Measurements from ENCODE around the gene BIRC5.
"Not testable (repeated sequence)": the region's sequence is repeated elsewhere in the genome, so short reads cannot be mapped to it uniquely, and the experiment has no call there.

BIRC5 gene

DNA sequence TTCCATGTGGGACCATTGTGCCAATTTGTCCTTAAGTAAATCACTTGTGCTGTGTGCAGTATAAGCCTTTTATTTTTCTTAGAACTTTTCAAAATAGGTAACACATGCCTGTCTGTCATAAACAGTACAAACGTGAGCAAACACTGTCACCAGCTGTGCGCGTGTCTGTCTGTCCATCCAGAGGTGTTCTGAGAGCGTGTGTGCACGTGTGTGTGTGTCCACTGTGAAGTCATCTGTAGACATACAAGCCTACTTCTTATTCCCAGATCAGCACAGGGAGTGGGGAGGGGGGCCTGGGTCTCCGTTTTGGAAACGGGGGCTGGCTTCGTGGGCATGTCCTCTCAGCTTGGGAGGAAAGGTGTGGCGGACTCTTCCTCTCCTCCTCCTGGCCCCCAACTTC lies 26.8 kb downstream of the BIRC5 start:
- no peak for DNase-seq

DNA sequence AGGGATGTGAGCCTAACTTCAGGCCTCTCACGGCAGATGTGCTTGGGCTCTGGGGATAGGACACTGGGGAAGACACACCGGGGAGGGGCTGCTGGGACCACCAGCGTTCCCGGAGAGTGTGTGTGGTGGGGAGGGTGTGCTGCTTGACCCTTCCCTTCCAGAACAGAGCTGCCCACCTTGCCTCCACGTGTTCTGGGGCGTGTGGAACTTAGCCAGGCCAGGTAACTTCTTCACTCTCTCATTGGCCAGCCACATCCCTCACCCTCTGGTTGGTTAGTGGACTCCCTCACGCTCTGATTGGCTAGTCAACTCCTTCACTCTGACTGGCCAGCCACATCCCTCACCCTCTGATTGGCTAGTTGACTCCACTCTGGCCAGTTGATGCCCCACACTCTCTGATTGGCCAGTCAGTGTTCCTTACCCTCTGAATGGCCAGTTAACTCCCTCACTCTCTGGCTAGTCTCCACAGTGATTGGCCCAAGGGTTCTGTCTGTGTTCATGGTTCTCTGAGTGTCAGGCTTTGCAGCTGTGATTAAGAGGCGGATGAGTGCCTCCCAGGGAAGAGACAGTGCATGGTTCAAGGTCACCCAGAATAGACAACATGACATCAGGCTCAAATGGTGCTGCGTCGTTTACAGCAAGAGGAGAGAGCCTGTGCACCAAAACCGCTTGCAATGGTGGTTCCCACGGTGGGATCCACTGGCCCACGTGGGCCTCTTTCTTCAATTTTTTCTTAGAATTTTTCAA lies 27.4 kb downstream of the BIRC5 start:
- peak; percentile 54 for DNase-seq

DNA sequence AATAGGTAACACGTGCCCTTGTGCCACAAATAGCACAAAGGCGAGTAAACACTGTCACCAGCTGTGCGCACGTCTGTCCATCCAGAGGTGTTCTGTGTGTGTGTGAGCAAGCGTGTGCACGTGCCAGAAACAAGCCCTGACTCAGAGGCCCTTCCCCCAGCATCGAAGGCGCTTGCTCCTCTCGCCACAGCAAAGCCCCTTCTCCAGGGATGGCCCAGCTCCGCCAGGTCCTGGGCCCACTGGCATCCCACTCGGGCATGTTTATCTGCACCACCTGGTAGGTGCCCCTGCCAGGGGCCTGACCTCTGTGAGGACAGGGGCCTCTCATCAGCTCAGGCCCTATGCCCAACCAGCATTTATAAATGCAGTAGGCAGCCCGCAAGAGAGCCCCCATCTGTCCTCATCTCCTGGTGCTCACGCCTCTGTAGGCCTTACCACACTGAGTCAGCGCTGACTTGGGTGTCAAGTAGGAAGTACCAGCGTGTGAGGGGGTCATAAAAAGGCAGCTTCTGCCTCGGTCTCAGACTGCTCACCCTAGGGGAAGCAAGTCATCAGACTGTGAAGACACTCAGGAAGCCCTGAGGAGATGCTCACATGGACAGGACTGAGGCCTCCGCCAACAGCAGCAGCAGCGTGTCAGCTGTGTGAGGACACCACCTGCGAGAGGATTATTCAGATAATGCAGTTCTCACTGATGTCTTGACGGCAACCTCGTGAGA lies 28.1 kb downstream of the BIRC5 start:
- no peak for DNase-seq

DNA sequence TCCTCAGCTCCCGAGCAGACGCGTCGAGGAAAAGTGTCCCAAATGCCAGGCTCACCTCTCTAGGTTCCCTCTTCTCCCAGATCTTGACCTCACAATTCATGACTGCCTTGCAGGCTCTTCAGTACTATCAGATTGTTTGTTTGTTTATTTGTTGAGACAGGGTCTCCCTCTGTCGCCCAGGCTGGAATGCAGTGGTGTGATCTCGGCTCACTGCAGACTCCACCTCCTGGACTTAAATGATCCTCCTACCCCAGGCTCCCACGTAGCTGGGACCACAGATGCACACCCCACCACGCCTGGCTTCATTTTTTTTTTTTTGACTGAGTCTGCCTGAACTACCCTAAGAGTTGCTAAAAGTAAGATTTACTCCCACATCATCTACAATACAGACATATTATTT lies 33.3 kb downstream of the BIRC5 start:
- no peak for DNase-seq

DNA sequence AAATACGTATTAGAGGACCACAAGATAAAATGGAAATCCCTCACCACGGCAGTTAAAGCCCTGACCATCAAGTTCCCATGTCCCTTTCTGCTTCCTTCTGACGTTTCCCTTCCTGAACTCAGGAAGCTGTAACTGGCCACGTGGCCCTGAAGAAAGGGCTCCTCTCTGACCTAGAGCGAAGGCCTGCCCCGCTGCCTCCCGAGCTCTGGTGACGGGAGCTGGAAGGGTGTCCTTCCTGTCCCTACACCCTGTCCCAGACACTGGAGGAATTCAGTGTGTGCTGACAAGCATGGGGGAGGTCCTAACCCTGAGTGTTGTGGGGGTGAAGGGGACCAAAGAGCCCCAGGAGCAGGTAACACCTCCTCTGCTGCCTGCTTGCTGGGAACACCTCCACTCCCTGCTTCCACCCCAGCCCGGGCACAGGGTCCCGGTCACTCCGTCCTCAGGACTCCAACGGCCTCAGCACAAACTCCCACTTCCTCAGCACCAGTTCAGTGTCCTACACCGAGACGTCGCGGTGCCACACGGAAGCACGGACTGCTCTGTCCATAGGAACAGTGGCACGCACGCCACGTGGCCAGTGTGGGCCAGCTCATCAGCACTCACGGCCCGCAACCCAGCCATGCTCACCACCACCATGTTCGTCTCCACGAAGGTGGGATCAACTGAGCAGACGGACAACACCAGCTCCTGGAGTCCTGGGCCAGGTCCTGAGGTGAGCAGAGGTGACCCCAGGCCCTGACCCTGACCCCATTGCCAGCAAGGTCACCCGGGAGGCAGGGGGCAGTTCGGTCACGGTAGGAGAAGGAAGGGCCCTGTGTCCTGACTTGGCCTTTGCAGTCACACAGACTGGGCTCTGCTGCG lies 34.2 kb downstream of the BIRC5 start:
- no peak for DNase-seq

- DNase-seq, result no peak
Observed at GRCh38 chr17:78249074-78249817, 35.2 kb downstream of the BIRC5 start.

DNA sequence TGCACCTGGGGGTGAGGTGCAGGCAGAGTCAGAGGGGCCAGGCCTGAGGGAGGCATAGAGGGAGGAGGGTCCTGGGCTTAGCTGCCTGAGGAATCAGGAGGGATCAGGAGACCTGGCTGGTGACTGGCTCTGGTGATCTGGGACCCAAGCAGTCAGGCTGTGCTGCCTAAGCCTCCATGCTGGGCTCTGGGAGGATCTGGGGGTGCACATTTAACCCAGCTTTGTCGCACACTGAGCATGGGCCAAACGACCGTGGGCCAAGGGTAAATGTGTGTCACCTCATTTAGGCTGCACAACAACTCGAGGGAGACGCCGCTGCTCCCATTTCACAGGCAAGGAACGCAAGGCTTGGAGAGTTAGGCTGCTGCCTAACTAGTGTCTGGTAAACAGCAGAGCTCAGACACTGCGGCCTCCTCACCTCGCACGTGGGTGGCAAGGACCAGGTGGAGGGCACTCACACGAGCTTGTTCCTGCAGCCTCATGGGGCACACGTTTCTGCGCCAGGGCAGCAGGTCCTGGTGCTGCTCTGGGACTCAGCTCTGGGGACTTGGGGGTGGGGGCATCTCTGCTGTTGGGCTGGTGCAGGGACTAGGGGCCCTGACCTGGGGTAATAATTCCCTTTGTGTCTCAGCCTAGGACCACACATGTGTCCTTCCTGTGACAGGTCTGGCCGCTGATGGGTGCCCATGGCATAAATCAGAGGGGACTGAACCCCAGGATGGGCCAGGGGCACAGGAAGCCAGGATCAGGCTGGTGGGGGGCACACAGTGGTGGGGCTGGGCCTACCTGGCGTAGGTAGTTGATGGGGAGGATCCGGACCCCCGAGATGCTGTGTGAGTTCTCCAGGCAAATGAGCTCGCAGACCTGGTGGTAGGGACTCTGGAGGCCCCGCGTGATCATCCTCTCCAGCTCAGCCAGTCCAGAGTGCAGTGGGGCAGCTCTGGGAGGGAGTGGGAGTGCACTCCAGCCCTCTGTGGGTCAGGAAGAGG lies 36.1 kb downstream of the BIRC5 start:
- DNase-seq, result no peak

GRCh38 chr17:78250891-78251772 lies 37.1 kb downstream of the BIRC5 start:
- DNase-seq, result peak; percentile 77

- DNase-seq, result no peak
Observed at GRCh38 chr17:78251773-78252103, 37.7 kb downstream of the BIRC5 start.

DNA sequence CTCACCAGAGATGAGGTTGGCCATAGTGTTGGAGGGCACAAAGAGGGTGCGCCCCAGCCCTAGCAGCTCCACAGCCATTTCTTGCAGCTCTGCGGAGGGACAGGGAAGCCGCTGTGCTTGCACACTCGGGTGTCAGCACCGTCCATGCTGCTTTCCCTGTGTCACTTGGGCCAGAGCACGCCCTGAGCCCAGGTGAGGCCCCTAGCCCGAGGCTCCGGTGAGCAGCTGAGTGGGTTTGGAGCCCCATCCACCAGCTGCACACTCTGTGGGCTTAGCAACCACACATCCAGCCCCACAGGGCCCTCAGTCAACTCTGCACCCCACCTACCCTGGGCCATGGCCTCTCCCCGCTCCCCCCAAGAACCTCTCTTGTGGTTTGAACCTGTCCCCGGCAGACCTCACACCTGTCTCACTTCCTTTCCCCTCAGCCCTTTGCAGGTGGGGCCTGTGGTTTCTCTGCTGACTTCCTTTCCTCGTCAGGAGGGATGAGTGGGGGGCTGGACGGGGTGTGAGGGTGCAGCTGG lies 38.1 kb downstream of the BIRC5 start:
- no peak for DNase-seq

DNA sequence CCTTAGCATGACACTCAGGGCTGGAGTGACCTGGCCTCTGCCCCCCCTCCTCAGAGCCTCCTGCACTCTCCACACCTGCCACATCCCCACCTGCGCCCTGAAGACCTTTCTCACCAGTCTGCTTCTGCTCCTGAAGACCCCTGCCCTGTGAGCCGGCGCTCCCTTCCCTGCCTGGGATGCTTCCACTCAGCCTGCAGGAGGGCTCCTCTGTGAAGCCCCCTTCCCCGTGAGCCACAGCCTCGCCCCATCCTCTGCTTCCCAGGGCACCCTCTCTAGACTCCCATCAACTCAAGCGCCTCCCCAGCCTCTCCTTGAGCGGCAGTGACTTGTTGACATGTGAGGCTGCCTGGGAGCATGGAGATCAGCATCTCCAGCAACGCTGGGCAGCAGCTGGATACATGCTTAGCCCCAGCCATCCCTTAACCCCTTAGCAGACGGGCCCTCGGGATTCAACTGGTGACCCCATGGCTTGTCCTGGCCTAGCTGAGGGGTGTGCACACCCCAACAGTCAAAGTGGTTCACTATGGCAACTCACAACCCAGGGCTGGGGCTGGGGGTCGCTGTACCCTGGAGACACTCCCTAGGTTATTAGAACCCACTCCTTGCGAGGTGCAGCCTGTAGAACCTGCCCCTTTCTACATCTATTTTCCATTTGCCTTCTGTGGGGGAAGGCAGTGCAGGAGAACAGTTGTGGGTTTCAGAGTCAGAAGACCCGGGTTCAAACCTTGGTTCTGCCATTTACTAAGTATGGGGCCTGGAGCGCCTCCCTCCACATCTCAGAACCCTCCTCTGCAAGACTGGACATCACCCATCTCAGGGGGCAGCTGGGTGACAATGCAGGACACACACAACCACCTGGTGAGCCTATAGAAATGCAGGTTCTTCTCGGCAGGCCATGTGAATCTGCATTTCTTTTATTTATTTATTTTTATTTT lies 38.9 kb downstream of the BIRC5 start:
- no peak for DNase-seq

DNA sequence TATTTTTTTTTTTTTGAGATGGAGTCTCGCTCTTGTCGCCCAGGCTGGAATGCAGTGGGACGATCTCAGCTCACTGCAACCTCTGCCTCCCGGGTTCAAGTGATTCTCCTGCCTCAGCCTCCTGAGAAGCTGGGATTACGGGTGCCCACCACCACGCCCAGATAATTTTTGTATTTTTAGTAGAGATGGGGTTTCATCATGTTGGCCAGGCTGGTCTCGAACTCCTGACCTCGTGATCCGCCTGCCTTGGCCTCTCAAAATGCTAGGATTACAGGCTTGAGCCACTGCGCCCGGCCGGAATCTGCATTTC lies 39.5 kb downstream of the BIRC5 start:
- not testable (repeated sequence) for DNase-seq

DNA sequence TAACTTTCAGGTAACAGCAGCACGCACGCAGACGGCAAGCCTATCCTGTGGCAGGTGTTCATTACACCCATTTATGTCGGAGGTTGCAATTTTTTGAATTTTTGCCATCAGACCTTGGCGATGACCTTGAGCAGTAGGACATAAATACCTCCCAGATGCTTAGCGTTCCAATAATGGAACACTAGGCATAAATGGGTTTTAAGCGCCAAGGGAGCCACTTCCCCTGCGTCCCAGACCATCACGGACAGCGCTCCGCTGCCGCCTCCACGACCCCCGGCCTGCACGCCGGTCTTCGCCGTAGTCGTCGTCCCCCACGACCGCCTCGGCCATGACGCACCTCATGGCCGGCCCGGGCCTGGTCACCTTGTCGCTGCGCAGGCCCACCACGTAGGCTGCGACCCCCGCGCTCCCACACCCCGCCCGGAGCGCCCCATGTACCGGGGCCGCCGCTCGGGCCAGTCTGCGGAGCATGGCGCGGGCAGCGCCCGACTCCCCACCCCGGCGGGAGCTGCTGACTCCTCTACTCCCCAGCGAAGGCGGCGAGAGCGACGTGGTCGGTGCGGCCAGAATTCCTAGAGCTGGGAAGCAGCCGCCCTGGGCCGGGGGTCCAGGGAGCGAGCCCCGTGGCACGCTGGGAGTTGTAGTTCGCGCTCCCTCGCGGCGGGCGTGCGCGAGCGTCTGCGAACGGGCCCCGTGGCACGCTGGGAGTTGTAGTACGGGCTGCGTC lies 40.1 kb downstream of the BIRC5 start:
- DNase-seq, result peak; percentile 72

GRCh38 chr17:78255029-78255656 lies 41.1 kb downstream of the BIRC5 start:
- no peak for DNase-seq

DNA sequence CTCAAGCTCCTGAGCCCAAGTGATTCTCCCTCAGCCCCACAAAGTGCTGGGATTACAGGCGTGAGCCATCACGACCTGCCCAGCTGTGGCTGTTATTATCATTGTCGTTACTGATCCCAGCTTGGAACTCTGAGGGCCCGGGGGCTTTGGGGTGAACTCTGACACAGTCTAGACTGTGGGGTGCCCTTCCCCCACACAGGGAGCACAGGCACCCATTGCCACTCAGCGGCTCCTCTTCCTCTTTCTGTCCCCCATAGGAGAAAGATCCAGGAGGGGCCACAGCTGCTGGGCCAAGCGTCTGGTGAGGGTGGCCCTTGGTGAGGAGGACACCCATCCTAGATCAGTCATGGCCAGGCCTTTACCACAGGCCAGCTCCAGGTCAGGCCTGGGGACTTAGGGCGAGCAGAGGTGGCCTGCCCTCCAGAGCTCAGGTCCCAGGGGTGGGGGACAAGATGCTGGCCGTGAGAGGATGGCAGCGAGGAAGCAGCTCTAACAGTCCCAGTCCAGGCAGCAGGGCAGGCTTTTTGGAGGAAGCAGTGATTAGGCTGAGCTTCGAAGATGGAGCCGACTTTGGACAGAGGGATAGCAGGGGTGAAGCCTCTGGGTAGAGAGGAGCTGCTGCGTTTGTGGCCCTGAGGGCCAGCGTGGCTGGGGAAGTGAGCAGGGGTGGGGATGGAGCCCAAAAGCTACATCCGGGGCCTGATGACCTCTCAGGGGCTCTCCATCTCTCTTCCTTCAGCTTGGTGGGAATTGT lies 42.1 kb downstream of the BIRC5 start:
- DNase-seq, result no peak

DNA sequence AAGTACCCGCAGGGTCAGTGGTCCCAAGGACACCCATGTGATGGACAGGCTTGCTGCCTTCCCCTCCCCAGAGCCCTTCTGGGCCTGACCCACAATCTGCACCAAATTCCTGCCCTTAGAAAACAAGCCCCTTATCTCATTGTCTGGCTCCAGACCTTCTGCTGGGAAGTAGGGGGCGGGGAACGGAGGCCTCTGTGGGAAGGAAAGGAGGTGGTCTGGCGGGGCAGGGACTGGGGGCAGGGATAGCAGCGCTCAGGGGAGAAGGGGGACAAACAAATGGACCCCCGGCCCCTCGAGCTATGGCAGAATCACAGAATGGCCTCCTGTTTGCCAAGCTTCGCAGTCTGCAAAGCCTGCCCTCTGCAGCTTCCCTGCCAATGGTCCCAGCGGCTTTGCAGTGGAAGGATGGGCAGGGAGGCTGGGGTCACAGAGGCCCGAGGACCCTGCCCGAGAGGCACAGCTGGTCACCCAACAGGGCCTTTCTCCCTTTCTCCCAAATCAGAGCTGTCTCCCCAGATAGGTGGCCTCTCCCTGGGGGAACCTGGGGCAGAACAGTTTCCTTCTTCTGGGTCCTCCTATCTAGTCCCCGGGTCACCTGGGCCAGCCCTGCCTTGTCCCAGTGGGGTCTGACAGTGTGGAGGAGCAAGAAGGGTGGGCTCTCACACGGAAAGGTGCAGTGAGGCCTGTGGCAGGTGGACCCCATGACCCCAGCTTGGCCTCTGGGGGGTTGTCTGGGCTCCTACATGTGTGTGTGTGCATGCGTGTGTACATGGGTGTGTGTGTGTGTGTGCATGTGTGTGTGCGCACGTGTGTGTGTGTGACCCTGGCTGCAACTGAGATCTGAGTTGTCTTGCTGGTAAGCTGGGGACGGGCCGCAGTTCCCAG lies 42.9 kb downstream of the BIRC5 start:
- DNase-seq, result no peak
